Stimulated activated naive B cell treated with anti-CD40 and anti-IgM and Interleukin-4, amounts not matched to agents 10 μg/mL and 1 μg/mL and 100 μg/mL, for 72 hours (primary cell): ENCODE data around the gene BRSK2.

Experiments used
- ATAC-seq, 2 donors: fragments of 150-1000 bp; cut with Tn5 transposase; replicated peaks; 2 replicates each; pipeline ENCODE4 v1.10.0; 2021; ENCODE audit warnings: moderate library complexity in 1 of 2
- DNase-seq: peaks from one replicate; pipeline ENCODE4 v3.0.0; 2021
- H3K27ac Mint-ChIP-seq: one replicate; pipeline ENCODE4 v1.8.0; 2022; ENCODE audit warnings: mild to moderate bottlenecking, mixed read lengths
- H3K27me3 Mint-ChIP-seq, 2 donors: one replicate each; pipeline ENCODE4 v1.8.0; 2022; ENCODE audit warnings: mixed read lengths in 2 of 2
- H3K36me3 Mint-ChIP-seq, 2 donors: one replicate each; pipeline ENCODE4 v1.8.0; 2022; ENCODE audit warnings: mixed read lengths in 2 of 2, mild to moderate bottlenecking in 1 of 2
- H3K4me1 Mint-ChIP-seq, 2 donors: one replicate each; pipeline ENCODE4 v1.8.0; 2022; ENCODE audit warnings: mixed read lengths in 2 of 2, mild to moderate bottlenecking in 1 of 2
- H3K4me3 Mint-ChIP-seq, 2 donors: one replicate each; pipeline ENCODE4 v1.8.0; 2022; ENCODE audit warnings: mild to moderate bottlenecking in 2 of 2, mixed read lengths in 2 of 2, moderate library complexity in 1 of 2
- H3K9me3 Mint-ChIP-seq, 2 donors: one replicate each; pipeline ENCODE4 v1.8.0; 2022; ENCODE audit warnings: mixed read lengths in 2 of 2, mild to moderate bottlenecking in 1 of 2

BRSK2 gene

GRCh38 chr11:1360835-1361357 is 28.8 kb upstream of the BRSK2 start:
- Mint-ChIP-seq H3K4me1 (no peaks in the 10 kb centered on the region), H3K27me3 (peaks cover 24 to 50% of the 10 kb centered on the region in 2 donors), H3K9me3 (peaks cover 16 to 21% of the 10 kb centered on the region in 2 donors), H3K36me3 (peaks cover 3 to 6% of the 10 kb centered on the region in 2 donors), H3K4me3 (no peak overlapping the region), H3K27ac (no peak overlapping the region)
- no peak for DNase-seq
- no peak for ATAC-seq

- no peak for DNase-seq
- H3K4me3 Mint-ChIP-seq = no peak overlapping the region
These were observed 27.9 kb upstream of the BRSK2 start for GRCh38 chr11:1361882-1362281.

GRCh38 chr11:1367721-1368120 is 22.0 kb upstream of the BRSK2 start:
- DNase-seq = no peak
- no peaks in the 10 kb centered on the region for H3K4me1 Mint-ChIP-seq
- H3K27ac Mint-ChIP-seq = no peak overlapping the region
- H3K27me3 Mint-ChIP-seq = peaks cover 11 to 28% of the 10 kb centered on the region in 2 donors
- peaks cover 4 to 6% of the 10 kb centered on the region in 2 donors for H3K36me3 Mint-ChIP-seq
- H3K9me3 Mint-ChIP-seq = peaks cover 20 to 26% of the 10 kb centered on the region in 2 donors
- ATAC-seq = no peak
- H3K4me3 Mint-ChIP-seq = no peak overlapping the region

More at GRCh38 chr11:1361882-1362281, 27.9 kb upstream of the BRSK2 start:
- H3K27me3 Mint-ChIP-seq = peaks cover 14 to 40% of the 10 kb centered on the region in 2 donors
- no peak for ATAC-seq
- no peak overlapping the region for H3K27ac Mint-ChIP-seq
- H3K9me3 Mint-ChIP-seq = peaks cover 16 to 21% of the 10 kb centered on the region in 2 donors
- H3K4me1 Mint-ChIP-seq = no peaks in the 10 kb centered on the region
- H3K36me3 Mint-ChIP-seq = peaks cover 3 to 6% of the 10 kb centered on the region in 2 donors

- Mint-ChIP-seq H3K27ac (no peak overlapping the region), H3K36me3 (peaks cover 4 to 6% of the 10 kb centered on the region in 2 donors), H3K4me1 (no peaks in the 10 kb centered on the region), H3K4me3 (no peak overlapping the region), H3K9me3 (peaks cover 20 to 26% of the 10 kb centered on the region in 2 donors), H3K27me3 (peaks cover 11 to 28% of the 10 kb centered on the region in 2 donors)
- no peak for ATAC-seq
- no peak for DNase-seq
These were observed 21.5 kb upstream of the BRSK2 start for GRCh38 chr11:1368216-1368615.

- peaks cover 11 to 23% of the 10 kb centered on the region in 2 donors for H3K27me3 Mint-ChIP-seq
- no peaks in the 10 kb centered on the region for H3K4me1 Mint-ChIP-seq
- ATAC-seq (no peak), DNase-seq (no peak)
- H3K36me3 Mint-ChIP-seq = peaks cover 1 to 6% of the 10 kb centered on the region in 2 donors
- H3K27ac Mint-ChIP-seq = no peak overlapping the region
- peaks cover 15 to 22% of the 10 kb centered on the region in 2 donors for H3K9me3 Mint-ChIP-seq
- no peak overlapping the region for H3K4me3 Mint-ChIP-seq
These were observed 20.8 kb upstream of the BRSK2 start for GRCh38 chr11:1368966-1369365.

GRCh38 chr11:1369371-1370005 is 20.2 kb upstream of the BRSK2 start:
- Mint-ChIP-seq H3K27ac (no peak overlapping the region), H3K36me3 (peaks cover 1 to 6% of the 10 kb centered on the region in 2 donors), H3K4me3 (no peak overlapping the region), H3K4me1 (no peaks in the 10 kb centered on the region), H3K9me3 (peaks cover 14 to 19% of the 10 kb centered on the region in 2 donors), H3K27me3 (peaks cover 11 to 23% of the 10 kb centered on the region in 2 donors)
- no peak for DNase-seq
- ATAC-seq = no peak

GRCh38 chr11:1370186-1371025 is 19.3 kb upstream of the BRSK2 start:
- DNase-seq = no peak
- H3K4me3 Mint-ChIP-seq = no peak overlapping the region
- no peak for ATAC-seq
- H3K27ac Mint-ChIP-seq = no peak overlapping the region
- no peaks in the 10 kb centered on the region for H3K4me1 Mint-ChIP-seq
- peaks cover 11 to 21% of the 10 kb centered on the region in 2 donors for H3K27me3 Mint-ChIP-seq
- H3K9me3 Mint-ChIP-seq = peaks cover 7 to 11% of the 10 kb centered on the region in 2 donors
- peaks cover 1 to 3% of the 10 kb centered on the region in 2 donors for H3K36me3 Mint-ChIP-seq

GRCh38 chr11:1371026-1371325 is 18.8 kb upstream of the BRSK2 start:
- ATAC-seq (no peak), DNase-seq (no peak)
- Mint-ChIP-seq H3K4me3 (no peak overlapping the region), H3K9me3 (peaks cover 4 to 7% of the 10 kb centered on the region in 2 donors), H3K36me3 (peaks cover 0 to 1% of the 10 kb centered on the region in 2 donors), H3K27ac (no peak overlapping the region), H3K4me1 (no peaks in the 10 kb centered on the region), H3K27me3 (peaks cover 11 to 25% of the 10 kb centered on the region in 2 donors)

GRCh38 chr11:1371377-1371776 is 18.4 kb upstream of the BRSK2 start:
- no peak for ATAC-seq
- Mint-ChIP-seq H3K4me1 (no peaks in the 10 kb centered on the region), H3K36me3 (peaks cover 0 to 1% of the 10 kb centered on the region in 2 donors), H3K9me3 (peaks cover 4 to 7% of the 10 kb centered on the region in 2 donors), H3K4me3 (no peak overlapping the region), H3K27ac (no peak overlapping the region), H3K27me3 (peaks cover 11 to 29% of the 10 kb centered on the region in 2 donors)
- DNase-seq = no peak

- ATAC-seq (no peak), DNase-seq (no peak)
- Mint-ChIP-seq H3K27me3 (peaks cover 11 to 35% of the 10 kb centered on the region in 2 donors), H3K4me3 (no peak overlapping the region), H3K27ac (no peak overlapping the region), H3K4me1 (no peaks in the 10 kb centered on the region), H3K36me3 (peaks cover 0 to 1% of the 10 kb centered on the region in 2 donors), H3K9me3 (peaks cover 4 to 7% of the 10 kb centered on the region in 2 donors)
These were observed 17.8 kb upstream of the BRSK2 start for GRCh38 chr11:1371836-1372465.

- ATAC-seq (no peak), DNase-seq (no peak)
- H3K27ac Mint-ChIP-seq = no peak overlapping the region
- H3K4me3 Mint-ChIP-seq = no peak overlapping the region
- H3K4me1 Mint-ChIP-seq = no peaks in the 10 kb centered on the region
- peaks cover 11 to 41% of the 10 kb centered on the region in 2 donors for H3K27me3 Mint-ChIP-seq
- no peaks in the 10 kb centered on the region for H3K36me3 Mint-ChIP-seq
- peaks cover 4% of the 10 kb centered on the region in 2 donors for H3K9me3 Mint-ChIP-seq
These were observed 17.1 kb upstream of the BRSK2 start for GRCh38 chr11:1372660-1373059.

- Mint-ChIP-seq H3K27me3 (peaks cover 11 to 35% of the 10 kb centered on the region in 2 donors), H3K4me3 (no peak overlapping the region), H3K9me3 (no peaks in the 10 kb centered on the region), H3K27ac (no peak overlapping the region), H3K4me1 (no peaks in the 10 kb centered on the region), H3K36me3 (no peaks in the 10 kb centered on the region)
- DNase-seq = no peak
- ATAC-seq = no peak
These were observed 16.1 kb upstream of the BRSK2 start for GRCh38 chr11:1373536-1374214.

- H3K27me3 Mint-ChIP-seq = peaks cover 6 to 24% of the 10 kb centered on the region in 2 donors
- DNase-seq = no peak
- H3K9me3 Mint-ChIP-seq = peaks cover 2 to 3% of the 10 kb centered on the region in 2 donors
- no peaks in the 10 kb centered on the region for H3K36me3 Mint-ChIP-seq
- no peaks in the 10 kb centered on the region for H3K4me1 Mint-ChIP-seq
- ATAC-seq = no peak
- H3K4me3 Mint-ChIP-seq = no peak overlapping the region
- no peak overlapping the region for H3K27ac Mint-ChIP-seq
These were observed 14.4 kb upstream of the BRSK2 start for GRCh38 chr11:1375161-1375954.
